Measurements from ENCODE around the gene TARS1.

Gene TARS1

GRCh38 chr5:33491941-33492340 lies 51.2 kb downstream of the TARS1 start:
- no peak for TF ChIP-seq CTCF (conservative IDR thresholded peaks at IDR 0.05; ENCODE audit: low read depth, low read length)
- H3K4me3 ChIP-seq (ENCODE audit: low read depth, low read length), result no peak overlapping the region
- DNase-seq (ENCODE audit: low read depth), result no peak

DNA sequence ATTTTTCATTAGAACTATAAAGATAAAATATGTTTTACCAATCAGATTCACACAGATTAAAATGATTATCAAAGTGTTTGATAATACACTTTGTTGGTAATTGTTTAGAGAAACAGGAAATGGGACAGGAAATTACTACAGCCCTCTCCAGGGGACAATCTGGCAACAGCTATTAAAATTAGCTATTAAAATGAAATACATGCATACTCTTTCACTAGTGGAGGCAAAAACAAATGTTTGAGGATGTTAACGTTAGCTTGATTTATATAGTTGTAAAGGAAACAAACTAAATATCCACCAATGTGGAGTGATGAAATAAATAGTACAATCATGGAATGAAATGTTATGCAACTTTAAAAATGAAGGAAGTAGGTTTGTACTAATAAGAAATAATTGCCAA lies 53.7 kb downstream of the TARS1 start:
- H3K4me3 ChIP-seq (ENCODE audit: low read depth, low read length), result no peak overlapping the region
- DNase-seq (ENCODE audit: low read depth), result no peak
- no peak for TF ChIP-seq CTCF (conservative IDR thresholded peaks at IDR 0.05; ENCODE audit: low read depth, low read length)

DNA sequence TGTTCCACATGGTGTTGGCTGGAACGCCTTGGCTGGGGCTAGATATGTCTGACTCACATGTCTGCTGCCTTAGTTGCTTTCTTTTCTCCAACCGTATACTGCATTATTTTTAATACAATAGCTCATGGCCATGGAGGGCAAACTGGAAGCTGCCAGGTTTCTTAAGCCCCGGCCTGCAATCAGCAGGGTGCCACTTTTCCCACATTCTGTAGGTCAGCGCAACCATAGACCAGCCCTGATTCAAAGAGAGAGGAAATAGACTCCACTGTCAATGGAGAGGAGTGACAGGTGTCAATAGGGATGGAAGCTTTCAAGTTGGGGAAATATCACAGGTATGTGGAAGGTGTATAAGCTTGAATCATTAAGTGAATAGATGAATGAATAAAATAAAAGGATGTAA lies 60.5 kb downstream of the TARS1 start:
- no peak for TF ChIP-seq CTCF (conservative IDR thresholded peaks at IDR 0.05; ENCODE audit: low read depth, low read length)

GRCh38 chr5:33501899-33502298 lies 61.1 kb downstream of the TARS1 start:
- DNase-seq (ENCODE audit: low read depth), result no peak
- no peak for TF ChIP-seq CTCF (conservative IDR thresholded peaks at IDR 0.05; ENCODE audit: low read depth, low read length)
- H3K4me3 ChIP-seq (ENCODE audit: low read depth, low read length), result no peak overlapping the region

More for the DNA sequence above, 60.5 kb downstream of the TARS1 start:
- no peak overlapping the region for H3K4me3 ChIP-seq (ENCODE audit: low read depth, low read length)
- DNase-seq (ENCODE audit: low read depth), result no peak

DNA sequence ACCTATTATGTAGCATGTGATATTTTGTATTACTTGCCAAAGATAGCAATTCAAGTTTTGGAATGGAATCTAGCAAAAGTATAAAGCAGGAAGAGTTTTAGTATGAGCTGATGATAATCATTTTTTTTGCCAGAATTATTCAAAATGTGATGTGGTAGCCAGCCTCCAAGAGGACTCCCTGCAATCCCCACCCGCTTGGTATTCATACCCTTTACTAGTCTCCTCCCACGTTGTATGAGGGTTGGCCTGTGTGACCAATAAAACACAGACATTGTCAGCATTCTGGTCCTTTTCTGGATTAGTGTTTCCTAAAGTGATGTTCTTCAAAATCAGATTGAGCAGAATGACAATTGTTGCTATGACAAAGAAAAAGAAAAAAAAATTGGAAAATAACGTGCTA lies 63.8 kb downstream of the TARS1 start:
- DNase-seq (ENCODE audit: low read depth), result no peak
- no peak overlapping the region for H3K4me3 ChIP-seq (ENCODE audit: low read depth, low read length)
- no peak for TF ChIP-seq CTCF (conservative IDR thresholded peaks at IDR 0.05; ENCODE audit: low read depth, low read length)

DNA sequence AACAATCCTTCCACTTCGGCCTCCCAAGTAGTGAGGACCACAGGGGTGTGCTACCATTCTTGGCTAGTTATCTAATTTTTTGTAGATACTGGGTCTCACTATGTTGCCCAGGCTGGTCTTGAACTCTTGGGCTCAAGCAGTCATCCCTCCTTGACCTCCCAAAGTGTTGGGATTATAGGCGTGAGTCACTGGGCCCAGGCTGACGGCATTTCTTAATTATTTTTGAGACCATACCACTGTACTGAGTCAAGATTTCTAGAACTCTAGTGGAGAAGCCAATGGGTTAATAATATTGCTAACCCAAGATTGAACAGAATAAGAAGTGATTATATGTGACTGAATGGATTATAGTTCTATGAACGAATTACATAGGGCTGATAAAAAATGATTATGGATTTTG lies 66.7 kb downstream of the TARS1 start:
- no peak for DNase-seq (ENCODE audit: low read depth)
- no peak for TF ChIP-seq CTCF (conservative IDR thresholded peaks at IDR 0.05; ENCODE audit: low read depth, low read length)
- no peak overlapping the region for H3K4me3 ChIP-seq (ENCODE audit: low read depth, low read length)

- peak; percentile 47 for DNase-seq (ENCODE audit: low read depth)
- TF ChIP-seq CTCF (conservative IDR thresholded peaks at IDR 0.05; ENCODE audit: low read depth, low read length), result no peak
Observed at GRCh38 chr5:33509036-33509435, 68.3 kb downstream of the TARS1 start.

More at GRCh38 chr5:33509036-33509435, 68.3 kb downstream of the TARS1 start:
- H3K4me3 ChIP-seq (ENCODE audit: low read depth, low read length), result no peak overlapping the region
